GM18868 (cell line): ENCODE results near the gene MIPOL1.
"Not testable (repeated sequence)": the region's sequence is repeated elsewhere in the genome, so short reads cannot be mapped to it uniquely, and the experiment has no call there.

Experiments used
- ATAC-seq: cut with Tn5 transposase; IDR thresholded peaks from one replicate; pipeline ENCODE4 v1.9.1; 2021; ENCODE audit warnings: mild to moderate bottlenecking, moderate library complexity; ENCODE audit not compliant: unreplicated experiment

Gene MIPOL1

GRCh38 chr14:37512173-37512572, 314.4 kb downstream of the MIPOL1 start:
- no peak for ATAC-seq

GRCh38 chr14:37515771-37516170, 318.0 kb downstream of the MIPOL1 start:
- ATAC-seq = no peak

GRCh38 chr14:37526994-37527393, 329.3 kb downstream of the MIPOL1 start:
- no peak for ATAC-seq

- no peak for ATAC-seq
These were observed 342.3 kb downstream of the MIPOL1 start for GRCh38 chr14:37539992-37540391.

GRCh38 chr14:37544407-37544806, 346.7 kb downstream of the MIPOL1 start:
- no peak for ATAC-seq

GRCh38 chr14:37545174-37545573, 347.4 kb downstream of the MIPOL1 start:
- no peak for ATAC-seq

GRCh38 chr14:37546621-37547447, 349.1 kb downstream of the MIPOL1 start:
- no peak for ATAC-seq

- ATAC-seq = no peak
These were observed 352.8 kb downstream of the MIPOL1 start for GRCh38 chr14:37550511-37550910.

- no peak for ATAC-seq
These were observed 353.4 kb downstream of the MIPOL1 start for GRCh38 chr14:37551119-37551518.

GRCh38 chr14:37553935-37554550, 356.3 kb downstream of the MIPOL1 start:
- no peak for ATAC-seq

- not testable (repeated sequence) for ATAC-seq
These were observed 357.9 kb downstream of the MIPOL1 start for GRCh38 chr14:37555596-37555995.

- ATAC-seq = no peak
These were observed 361.0 kb downstream of the MIPOL1 start for GRCh38 chr14:37558740-37559139.

GRCh38 chr14:37559386-37559785, 361.6 kb downstream of the MIPOL1 start:
- no peak for ATAC-seq

- no peak for ATAC-seq
These were observed 365.5 kb downstream of the MIPOL1 start for GRCh38 chr14:37563189-37563588.

GRCh38 chr14:37565550-37565949, 367.8 kb downstream of the MIPOL1 start:
- ATAC-seq = no peak

- ATAC-seq = no peak
These were observed 369.2 kb downstream of the MIPOL1 start for GRCh38 chr14:37566811-37567371.

- ATAC-seq = no peak
These were observed 372.0 kb downstream of the MIPOL1 start for GRCh38 chr14:37569729-37570128.

- ATAC-seq = no peak
These were observed 373.7 kb downstream of the MIPOL1 start for GRCh38 chr14:37571391-37571790.

- no peak for ATAC-seq
These were observed 375.6 kb downstream of the MIPOL1 start for GRCh38 chr14:37573356-37573755.

GRCh38 chr14:37579274-37579673, 381.5 kb downstream of the MIPOL1 start:
- no peak for ATAC-seq

GRCh38 chr14:37580146-37580545, 382.4 kb downstream of the MIPOL1 start:
- no peak for ATAC-seq
